Measurements from ENCODE around the gene TNFAIP8L2.

The TNFAIP8L2 gene

DNA sequence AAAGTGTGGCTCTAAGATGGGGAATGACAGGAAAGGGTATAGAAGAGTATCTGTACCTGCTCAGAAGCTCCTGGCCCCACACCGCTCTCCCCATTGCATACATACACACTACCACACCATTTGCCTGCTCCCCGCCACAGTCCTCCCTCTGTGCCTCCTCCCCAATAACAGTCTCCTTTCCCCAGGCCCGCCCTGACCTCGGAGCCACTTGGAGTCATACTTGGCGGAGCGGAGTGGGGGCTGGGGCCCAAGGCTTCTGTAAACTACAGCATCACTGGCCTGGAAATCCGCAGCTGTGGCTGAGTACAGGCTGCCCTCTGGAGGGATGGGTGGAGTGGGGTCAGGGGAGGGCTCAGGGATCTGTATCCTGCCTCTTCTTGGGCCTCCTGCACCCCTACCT is 18.7 kb upstream of the TNFAIP8L2 start:
- no peaks in the 10 kb centered on the region for H3K4me1 Mint-ChIP-seq (ENCODE audit: low read depth)
- no peaks in the 10 kb centered on the region for H3K27me3 Mint-ChIP-seq (ENCODE audit: low read depth)
- no peaks in the 10 kb centered on the region for H3K36me3 Mint-ChIP-seq (ENCODE audit: low read depth)
- H3K4me3 Mint-ChIP-seq, result no peak overlapping the region
- no peak overlapping the region for H3K27ac Mint-ChIP-seq
- DNase-seq (ENCODE audit: low spot score), result no peak
- H3K9me3 Mint-ChIP-seq, result no peaks in the 10 kb centered on the region

DNA sequence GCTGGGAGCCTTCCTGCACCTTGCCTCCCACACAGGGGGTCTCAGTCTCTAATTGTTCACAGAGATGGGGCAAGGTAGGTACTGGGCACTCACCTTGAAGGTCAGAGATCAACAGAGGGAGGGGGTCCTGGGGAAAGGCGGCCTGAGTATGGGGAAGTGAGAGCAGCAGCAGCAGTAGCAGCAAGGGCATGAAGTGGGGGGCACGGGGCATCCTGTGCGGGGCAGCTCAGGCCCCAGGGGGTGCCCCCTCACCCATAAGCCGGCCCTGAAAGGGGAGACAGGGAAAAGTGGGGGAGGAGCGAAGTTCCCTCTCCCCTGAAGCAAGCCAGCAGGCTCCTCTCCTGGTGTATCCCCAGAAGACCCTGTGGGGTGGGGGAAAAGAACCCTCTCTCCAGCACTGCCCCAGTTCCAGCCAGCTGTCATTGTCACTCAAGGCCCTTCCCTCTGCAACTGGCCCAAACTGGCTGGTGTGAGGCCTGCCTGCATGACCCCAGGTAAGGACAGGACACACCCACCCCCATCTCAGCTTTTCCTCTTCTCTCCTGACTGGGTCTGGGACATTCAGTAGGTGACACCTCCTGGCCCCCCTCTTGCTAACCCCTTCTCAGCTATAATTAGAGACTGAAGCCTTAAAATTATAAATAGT is 13.9 kb upstream of the TNFAIP8L2 start:
- peaks cover 17% of the 10 kb centered on the region for H3K27me3 Mint-ChIP-seq (ENCODE audit: low read depth)
- no peaks in the 10 kb centered on the region for H3K9me3 Mint-ChIP-seq

DNA sequence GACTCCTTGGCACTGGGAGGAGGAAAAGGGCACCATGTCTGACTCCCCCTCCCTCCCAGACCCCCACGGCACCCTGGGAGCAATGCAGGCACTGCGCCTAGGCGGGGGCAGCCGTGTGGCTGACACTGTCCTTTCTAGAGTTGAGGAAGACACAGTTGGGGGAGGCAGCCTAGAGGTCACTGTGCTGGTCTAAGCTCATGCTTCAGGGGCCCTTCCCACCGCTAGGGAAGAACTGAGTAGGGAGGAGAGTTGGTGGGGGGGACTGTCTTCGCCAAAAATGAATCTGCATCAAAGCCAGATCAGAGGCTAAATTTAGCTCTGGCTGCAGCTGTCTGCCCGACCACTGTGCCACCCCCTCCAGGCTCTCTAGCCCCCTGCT is 13.4 kb upstream of the TNFAIP8L2 start:
- no peak overlapping the region for H3K4me3 Mint-ChIP-seq

More for the DNA sequence above, 13.9 kb upstream of the TNFAIP8L2 start:
- Mint-ChIP-seq H3K27ac (no peak overlapping the region), H3K4me3 (no peak overlapping the region), H3K4me1 (ENCODE audit: low read depth) (peaks cover 17% of the 10 kb centered on the region), H3K36me3 (ENCODE audit: low read depth) (no peaks in the 10 kb centered on the region)
- DNase-seq (ENCODE audit: low spot score), result no peak

DNA sequence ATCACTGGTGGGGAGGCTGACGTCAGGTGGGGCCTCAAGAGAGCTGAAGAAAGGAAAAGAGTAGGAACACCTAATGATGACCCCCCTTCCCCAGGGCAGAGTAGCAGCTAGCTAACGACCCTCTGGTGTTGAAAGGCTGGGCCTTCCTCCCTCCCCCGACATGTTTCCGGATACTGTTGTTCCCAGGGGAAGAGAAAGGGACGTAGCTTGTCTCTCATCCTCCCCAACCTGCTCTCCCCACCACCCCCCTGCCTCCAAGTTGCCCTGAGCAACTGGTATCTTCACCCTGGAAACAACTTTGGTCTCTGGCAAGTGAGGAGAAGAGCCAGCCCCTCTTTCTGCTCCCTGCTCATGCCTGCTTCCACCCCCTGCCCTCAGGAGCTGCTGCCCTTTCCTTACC is 12.5 kb upstream of the TNFAIP8L2 start:
- no peak overlapping the region for H3K27ac Mint-ChIP-seq
- no peaks in the 10 kb centered on the region for H3K36me3 Mint-ChIP-seq (ENCODE audit: low read depth)
- no peak overlapping the region for H3K4me3 Mint-ChIP-seq
- H3K9me3 Mint-ChIP-seq, result no peaks in the 10 kb centered on the region
- peaks cover 18% of the 10 kb centered on the region for H3K4me1 Mint-ChIP-seq (ENCODE audit: low read depth)
- peaks cover 25% of the 10 kb centered on the region for H3K27me3 Mint-ChIP-seq (ENCODE audit: low read depth)
- no peak for DNase-seq (ENCODE audit: low spot score)

More for the DNA sequence above, 13.4 kb upstream of the TNFAIP8L2 start:
- Mint-ChIP-seq H3K27ac (no peak overlapping the region), H3K4me1 (ENCODE audit: low read depth) (peaks cover 18% of the 10 kb centered on the region), H3K36me3 (ENCODE audit: low read depth) (no peaks in the 10 kb centered on the region), H3K9me3 (no peaks in the 10 kb centered on the region), H3K27me3 (ENCODE audit: low read depth) (peaks cover 20% of the 10 kb centered on the region)
- DNase-seq (ENCODE audit: low spot score), result no peak

DNA sequence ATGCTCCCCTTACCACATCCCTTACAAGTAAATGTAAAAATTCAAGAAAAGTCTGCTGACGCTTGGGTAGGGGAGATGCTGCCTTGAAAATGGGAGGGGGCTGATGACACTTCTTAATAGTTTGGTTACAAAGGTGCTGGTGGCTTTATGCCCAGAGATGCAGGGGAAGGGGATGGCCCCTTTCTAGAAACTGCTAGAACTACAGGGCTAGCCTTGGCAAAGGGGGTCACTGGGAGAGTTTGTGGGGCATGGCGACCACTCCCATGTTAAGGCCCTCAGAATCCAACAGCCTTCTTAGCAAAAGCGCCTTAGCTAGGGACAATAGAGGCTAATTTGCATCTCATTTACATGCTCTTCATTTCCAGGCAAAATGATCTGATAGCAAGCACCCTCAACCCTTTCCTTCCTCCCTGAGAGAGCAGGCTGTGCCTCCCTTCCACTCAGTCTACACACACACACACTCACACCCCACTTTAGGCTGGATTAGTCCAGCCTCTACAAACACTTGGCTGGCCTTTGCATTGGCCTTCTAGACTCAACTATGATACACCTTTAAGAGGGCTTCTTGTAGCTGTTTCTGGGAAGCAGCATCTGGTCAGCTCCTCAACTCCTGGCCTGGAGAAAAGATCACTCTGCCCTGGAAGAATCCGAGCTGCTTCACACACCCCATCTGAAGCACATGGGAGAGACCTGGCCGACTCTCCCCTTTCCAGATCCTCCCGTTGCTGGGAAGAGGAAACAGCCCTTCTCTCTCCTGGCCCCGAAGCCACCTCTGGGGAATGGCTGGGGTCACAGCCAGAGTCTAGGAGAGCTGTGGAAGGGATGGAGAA is 11.8 kb upstream of the TNFAIP8L2 start:
- no peak for DNase-seq (ENCODE audit: low spot score)
- Mint-ChIP-seq H3K27me3 (ENCODE audit: low read depth) (peaks cover 25% of the 10 kb centered on the region), H3K9me3 (no peaks in the 10 kb centered on the region), H3K4me1 (ENCODE audit: low read depth) (peaks cover 18% of the 10 kb centered on the region), H3K4me3 (no peak overlapping the region), H3K27ac (no peak overlapping the region), H3K36me3 (ENCODE audit: low read depth) (no peaks in the 10 kb centered on the region)

DNA sequence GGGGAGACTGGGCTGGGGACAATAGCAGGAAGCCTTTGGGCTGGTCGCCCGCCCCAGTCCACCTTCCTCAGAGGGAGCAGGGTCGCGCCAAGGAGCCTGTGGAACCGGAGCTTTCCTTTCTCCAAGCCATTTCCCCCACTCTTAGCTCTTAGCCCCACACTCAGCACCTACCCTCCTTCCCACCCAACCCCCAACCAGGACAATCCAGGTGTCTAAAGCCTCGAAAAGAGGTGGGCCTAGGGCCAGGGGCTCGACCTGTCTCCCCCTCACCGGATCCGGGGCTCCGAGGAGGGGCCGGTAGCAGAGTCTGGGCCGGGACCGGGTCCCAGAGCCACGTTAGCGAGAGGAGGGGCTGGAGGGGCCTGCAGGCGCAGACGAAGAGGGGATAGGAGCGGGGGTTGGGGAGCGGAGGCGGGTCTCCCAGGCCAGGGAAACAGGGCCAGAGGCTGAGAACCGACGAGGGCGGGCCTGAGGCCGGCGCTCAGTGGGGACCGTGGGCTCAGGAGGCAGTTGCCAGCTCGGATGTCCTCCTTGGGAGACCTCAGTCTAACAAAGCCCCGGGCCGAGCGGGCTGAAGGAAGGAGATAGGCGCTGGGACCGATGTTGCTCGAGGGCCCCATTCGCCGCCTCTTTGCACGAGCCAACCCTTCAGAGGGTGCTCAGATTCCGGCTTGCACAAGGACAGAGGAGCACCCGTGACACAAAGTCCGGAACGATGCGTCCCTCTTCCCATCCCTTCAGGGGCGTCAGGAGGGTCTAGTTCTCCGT is 11.0 kb upstream of the TNFAIP8L2 start:
- peak overlapping the region; percentile 95 for H3K4me3 Mint-ChIP-seq
- peaks cover 18% of the 10 kb centered on the region for H3K4me1 Mint-ChIP-seq (ENCODE audit: low read depth)
- no peaks in the 10 kb centered on the region for H3K9me3 Mint-ChIP-seq
- H3K27ac Mint-ChIP-seq, result no peak overlapping the region
- peaks cover 28% of the 10 kb centered on the region for H3K27me3 Mint-ChIP-seq (ENCODE audit: low read depth)
- H3K36me3 Mint-ChIP-seq (ENCODE audit: low read depth), result no peaks in the 10 kb centered on the region
- no peak for DNase-seq (ENCODE audit: low spot score)

DNA sequence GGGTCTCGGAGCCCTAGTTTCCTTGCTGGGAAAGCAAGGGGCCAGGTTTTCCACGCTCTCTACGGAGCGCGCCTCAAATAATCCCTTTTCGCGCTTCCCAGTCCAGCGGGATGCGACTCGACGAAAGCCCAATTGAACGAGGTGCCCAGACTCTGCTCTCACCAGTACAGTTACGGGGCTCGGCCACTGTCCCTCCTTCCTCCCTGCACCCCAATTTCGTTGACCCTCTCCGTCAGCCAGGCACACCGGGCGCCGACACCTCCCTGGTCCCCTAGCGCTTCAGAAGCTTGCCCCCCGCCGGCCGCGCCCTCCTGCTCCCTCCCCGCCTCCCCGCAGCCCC is 10.4 kb upstream of the TNFAIP8L2 start:
- Mint-ChIP-seq H3K9me3 (no peaks in the 10 kb centered on the region), H3K36me3 (ENCODE audit: low read depth) (no peaks in the 10 kb centered on the region), H3K27ac (no peak overlapping the region), H3K27me3 (ENCODE audit: low read depth) (peaks cover 29% of the 10 kb centered on the region), H3K4me1 (ENCODE audit: low read depth) (peaks cover 18% of the 10 kb centered on the region), H3K4me3 (peak overlapping the region; percentile 95)
- no peak for DNase-seq (ENCODE audit: low spot score)

DNA sequence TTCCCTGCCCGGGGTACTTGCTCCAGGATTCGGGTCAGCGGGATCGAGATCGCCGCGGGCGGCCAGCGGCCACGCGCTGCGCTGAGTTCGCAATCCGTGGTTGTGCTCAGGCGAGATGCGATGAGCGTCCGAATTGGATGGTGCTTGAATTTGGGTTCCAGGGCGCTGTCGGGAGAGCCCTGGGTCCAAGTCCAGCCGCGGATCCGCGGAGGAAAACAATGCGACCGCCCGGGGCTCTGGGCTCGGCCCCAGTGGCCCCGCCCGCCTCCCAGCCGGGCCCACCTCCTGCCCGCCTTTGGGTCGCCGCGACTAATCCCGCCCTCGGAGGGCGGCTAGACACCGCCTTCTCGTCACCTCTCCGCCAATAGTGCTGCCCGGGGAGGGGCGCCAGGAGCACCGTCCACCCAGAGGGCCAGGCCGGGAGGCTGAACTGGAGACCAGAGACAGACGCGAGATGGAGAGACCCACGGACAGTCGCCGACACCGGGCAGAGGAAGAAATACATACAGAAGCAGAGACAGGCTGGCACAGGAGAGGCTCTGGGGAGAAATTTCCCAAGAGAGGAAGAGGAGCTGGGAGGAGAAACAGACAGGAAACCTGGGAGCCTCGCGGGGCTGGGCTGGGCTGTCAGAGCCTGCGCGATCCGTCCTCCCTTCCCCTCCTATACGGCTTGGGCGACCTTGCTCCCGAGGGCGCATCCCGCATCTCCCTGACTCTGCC is 9.9 kb upstream of the TNFAIP8L2 start, which contains the start of gene SEMA6C:
TSS of gene SEMA6C (minus strand) at position 220 of the 720 bp plus-strand sequence. CDS start 4,010 bp downstream, outside the sequence.
- Mint-ChIP-seq H3K36me3 (ENCODE audit: low read depth) (no peaks in the 10 kb centered on the region), H3K9me3 (no peaks in the 10 kb centered on the region), H3K27me3 (ENCODE audit: low read depth) (peaks cover 29% of the 10 kb centered on the region), H3K27ac (peak within 1 kb of the TSS; percentile 62), H3K4me3 (peak within 1 kb of the TSS; percentile 95), H3K4me1 (ENCODE audit: low read depth) (peaks cover 18% of the 10 kb centered on the region)
- peak; percentile 92 for DNase-seq (ENCODE audit: low spot score)

DNA sequence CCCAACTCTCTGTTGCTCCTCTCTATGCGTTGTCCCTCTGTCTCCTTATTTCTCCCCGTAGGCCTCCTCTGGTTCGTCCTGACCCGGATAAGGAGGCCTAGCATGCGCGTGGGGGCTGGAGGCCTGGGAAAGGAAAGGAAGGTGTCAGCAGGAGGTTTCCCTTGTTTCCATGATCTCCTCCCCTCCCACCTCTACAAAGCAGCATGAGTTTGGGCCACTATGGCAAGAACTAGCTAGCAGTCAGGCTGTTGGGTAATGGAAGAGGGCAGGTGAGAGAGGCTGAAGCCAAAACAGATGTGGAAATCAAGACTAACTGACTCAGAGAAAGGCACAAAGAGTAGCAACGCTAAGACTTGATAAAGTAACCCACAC is 9.3 kb upstream of the TNFAIP8L2 start:
- no peak for DNase-seq (ENCODE audit: low spot score)
- H3K27me3 Mint-ChIP-seq (ENCODE audit: low read depth), result peaks cover 29% of the 10 kb centered on the region
- H3K4me1 Mint-ChIP-seq (ENCODE audit: low read depth), result peaks cover 20% of the 10 kb centered on the region
- no peaks in the 10 kb centered on the region for H3K36me3 Mint-ChIP-seq (ENCODE audit: low read depth)
- peak overlapping the region; percentile 95 for H3K4me3 Mint-ChIP-seq
- H3K27ac Mint-ChIP-seq, result peak overlapping the region; percentile 62
- H3K9me3 Mint-ChIP-seq, result no peaks in the 10 kb centered on the region

DNA sequence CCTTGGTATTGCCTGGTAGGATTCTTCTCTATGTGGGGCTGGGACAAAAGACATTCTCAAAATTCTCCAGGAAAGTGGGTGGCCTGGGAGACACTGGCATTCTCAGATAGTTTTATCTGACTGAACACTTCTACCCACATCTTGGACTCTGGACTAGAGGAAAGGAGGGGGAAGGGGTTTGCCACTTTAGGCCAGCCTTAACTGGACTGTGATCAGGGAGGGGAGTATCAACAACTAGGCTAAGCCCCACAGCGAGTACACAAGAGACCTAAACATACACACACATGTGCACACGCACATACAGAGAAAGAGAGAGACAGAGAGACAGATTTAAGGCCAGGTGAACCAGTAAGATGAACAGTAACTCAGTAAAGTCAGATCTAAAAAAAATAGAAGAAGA is 8.8 kb upstream of the TNFAIP8L2 start:
- H3K4me1 Mint-ChIP-seq (ENCODE audit: low read depth), result peaks cover 20% of the 10 kb centered on the region
- H3K27ac Mint-ChIP-seq, result no peak overlapping the region
- no peaks in the 10 kb centered on the region for H3K36me3 Mint-ChIP-seq (ENCODE audit: low read depth)
- DNase-seq (ENCODE audit: low spot score), result no peak
- H3K27me3 Mint-ChIP-seq (ENCODE audit: low read depth), result peaks cover 29% of the 10 kb centered on the region
- H3K9me3 Mint-ChIP-seq, result no peaks in the 10 kb centered on the region
- H3K4me3 Mint-ChIP-seq, result peak overlapping the region; percentile 95

DNA sequence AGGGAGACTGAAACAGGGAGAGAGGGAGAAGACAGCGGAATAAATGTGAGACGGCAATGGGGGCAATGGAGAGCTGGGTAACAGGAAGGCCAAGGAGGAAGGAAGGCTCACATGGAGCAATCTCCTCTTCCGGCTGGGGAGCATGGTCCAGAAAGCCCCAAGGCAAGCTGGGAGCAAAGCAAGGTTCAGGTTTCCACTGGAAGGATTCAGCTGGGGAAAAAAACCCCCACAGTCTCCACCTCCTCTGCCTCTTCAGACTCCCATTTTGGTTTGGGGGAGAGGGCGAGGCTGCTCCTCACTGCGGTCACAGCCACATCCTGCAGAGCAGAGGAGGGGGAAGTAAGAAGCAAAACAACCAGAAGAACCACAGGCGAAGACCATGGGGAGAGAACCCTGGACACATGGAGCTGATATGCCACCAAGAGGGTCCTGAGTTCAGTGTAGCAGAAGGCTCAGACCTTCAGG is 650 bp downstream of the TNFAIP8L2 start:
- peak overlapping the region; percentile 95 for H3K27ac Mint-ChIP-seq
- H3K9me3 Mint-ChIP-seq, result no peaks in the 10 kb centered on the region
- peaks cover 37% of the 10 kb centered on the region for H3K36me3 Mint-ChIP-seq (ENCODE audit: low read depth)
- peak overlapping the region; percentile 98 for H3K4me3 Mint-ChIP-seq
- H3K27me3 Mint-ChIP-seq (ENCODE audit: low read depth), result no peaks in the 10 kb centered on the region
- peaks cover 40% of the 10 kb centered on the region for H3K4me1 Mint-ChIP-seq (ENCODE audit: low read depth)
- DNase-seq (ENCODE audit: low spot score), result peak; percentile 76

DNA sequence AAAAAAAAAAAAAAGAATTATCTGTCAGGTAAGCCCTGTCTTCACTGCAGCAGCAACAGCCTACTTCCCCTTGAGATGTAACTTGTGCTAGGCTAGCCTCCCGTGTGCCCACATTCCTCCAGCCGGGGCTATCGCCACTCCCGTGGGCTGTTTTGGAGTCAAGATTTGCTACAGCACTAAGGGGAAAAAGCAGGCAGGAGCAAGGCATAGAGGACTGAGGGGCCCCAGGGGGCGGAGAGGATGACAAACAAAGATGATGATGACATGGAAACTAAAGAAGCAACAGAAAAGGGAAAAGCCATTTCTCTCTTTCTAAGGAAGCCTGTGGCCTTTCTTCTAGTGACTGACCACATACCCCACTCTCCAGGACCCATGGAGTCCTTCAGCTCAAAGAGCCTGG is 1.9 kb downstream of the TNFAIP8L2 start:
- peak; percentile 74 for DNase-seq (ENCODE audit: low spot score)
- Mint-ChIP-seq H3K27me3 (ENCODE audit: low read depth) (no peaks in the 10 kb centered on the region), H3K36me3 (ENCODE audit: low read depth) (peaks cover 43% of the 10 kb centered on the region), H3K27ac (peak overlapping the region; percentile 95), H3K4me1 (ENCODE audit: low read depth) (peaks cover 45% of the 10 kb centered on the region), H3K4me3 (peak overlapping the region; percentile 98), H3K9me3 (no peaks in the 10 kb centered on the region)

DNA sequence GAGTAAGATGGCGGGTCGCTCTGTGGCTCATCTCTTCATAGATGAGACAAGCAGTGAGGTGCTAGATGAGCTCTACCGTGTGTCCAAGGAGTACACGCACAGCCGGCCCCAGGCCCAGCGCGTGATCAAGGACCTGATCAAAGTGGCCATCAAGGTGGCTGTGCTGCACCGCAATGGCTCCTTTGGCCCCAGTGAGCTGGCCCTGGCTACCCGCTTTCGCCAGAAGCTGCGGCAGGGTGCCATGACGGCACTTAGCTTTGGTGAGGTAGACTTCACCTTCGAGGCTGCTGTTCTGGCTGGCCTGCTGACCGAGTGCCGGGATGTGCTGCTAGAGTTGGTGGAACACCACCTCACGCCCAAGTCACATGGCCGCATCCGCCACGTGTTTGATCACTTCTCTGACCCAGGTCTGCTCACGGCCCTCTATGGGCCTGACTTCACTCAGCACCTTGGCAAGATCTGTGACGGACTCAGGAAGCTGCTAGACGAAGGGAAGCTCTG is 2.4 kb downstream of the TNFAIP8L2 start:
- Mint-ChIP-seq H3K27me3 (ENCODE audit: low read depth) (no peaks in the 10 kb centered on the region), H3K27ac (peak overlapping the region; percentile 95), H3K4me1 (ENCODE audit: low read depth) (peaks cover 45% of the 10 kb centered on the region), H3K36me3 (ENCODE audit: low read depth) (peaks cover 43% of the 10 kb centered on the region), H3K9me3 (no peaks in the 10 kb centered on the region), H3K4me3 (peak overlapping the region; percentile 98)
- peak; percentile 20 for DNase-seq (ENCODE audit: low spot score)

All from T-helper 2 cell treated with Interferon-gamma antibody and Interleukin-4, amounts not matched to agents 5 μg/mL and 100 μg/mL, for 36 hours (primary cell).